HL-60/S4 treated with retinoic acid at 250 ng/mL for 4 days and 3 days (cell line): Measurements from ENCODE around the gene NCLN.
"Not testable (repeated sequence)": the region's sequence is repeated elsewhere in the genome, so short reads cannot be mapped to it uniquely, and the experiment has no call there.

Source experiments
- in situ Hi-C: fragments of 300-500 bp; cut with MboI; formaldehyde crosslinking; loops from 2 replicates; pipeline ENCODE4 v1.7.0; 2022; ENCODE audit warnings: low sequenced_read_pairs

The NCLN gene

GRCh38 chr19:3154957-3155736 lies 30.6 kb upstream of the NCLN start:
- in situ Hi-C loops = no loop called here

- in situ Hi-C loops = no loop called here
Observed at GRCh38 chr19:3157096-3157845, 28.5 kb upstream of the NCLN start.

- in situ Hi-C loops = no loop called here
Observed at GRCh38 chr19:3159565-3159964, 26.2 kb upstream of the NCLN start.

GRCh38 chr19:3160219-3160618 lies 25.5 kb upstream of the NCLN start:
- in situ Hi-C loops = no loop called here

GRCh38 chr19:3161453-3161852 lies 24.3 kb upstream of the NCLN start:
- in situ Hi-C loops = no loop called here

GRCh38 chr19:3162418-3163229 lies 23.1 kb upstream of the NCLN start:
- in situ Hi-C loops = no loop called here

- in situ Hi-C loops = no loop called here
Observed at GRCh38 chr19:3163230-3163886, 22.4 kb upstream of the NCLN start.

GRCh38 chr19:3163943-3164342 lies 21.8 kb upstream of the NCLN start:
- in situ Hi-C loops = no loop called here

GRCh38 chr19:3167533-3168272 lies 18.0 kb upstream of the NCLN start:
- in situ Hi-C loops = no loop called here

GRCh38 chr19:3171894-3172672 lies 13.6 kb upstream of the NCLN start:
- in situ Hi-C loops = no loop called here

GRCh38 chr19:3172673-3173000 lies 13.1 kb upstream of the NCLN start:
- in situ Hi-C loops = not testable (repeated sequence)

GRCh38 chr19:3175781-3176714 lies 9.7 kb upstream of the NCLN start:
- in situ Hi-C loops = no loop called here

- in situ Hi-C loops = no loop called here
Observed at GRCh38 chr19:3176715-3177501, 8.8 kb upstream of the NCLN start.

GRCh38 chr19:3178377-3178972 lies 7.3 kb upstream of the NCLN start, which contains the start of gene S1PR4:
TSS of gene S1PR4 (plus strand) at chr19:3178769. CDS start at chr19:3178793, 24 bp downstream.
- in situ Hi-C loops = no loop called here

GRCh38 chr19:3178973-3179738 lies 6.6 kb upstream of the NCLN start:
- in situ Hi-C loops = no loop called here

GRCh38 chr19:3179739-3180293 lies 5.9 kb upstream of the NCLN start:
- in situ Hi-C loops = no loop called here
